ENCODE measurements around the gene BCOR.

Gene BCOR

GRCh38 chrX:40013266-40014195, 84.2 kb downstream of the BCOR start:
- peak; percentile 42 to 50 for DNase-seq

GRCh38 chrX:40012868-40013265, 84.9 kb downstream of the BCOR start:
- peak; percentile 30 to 31 for DNase-seq

DNA sequence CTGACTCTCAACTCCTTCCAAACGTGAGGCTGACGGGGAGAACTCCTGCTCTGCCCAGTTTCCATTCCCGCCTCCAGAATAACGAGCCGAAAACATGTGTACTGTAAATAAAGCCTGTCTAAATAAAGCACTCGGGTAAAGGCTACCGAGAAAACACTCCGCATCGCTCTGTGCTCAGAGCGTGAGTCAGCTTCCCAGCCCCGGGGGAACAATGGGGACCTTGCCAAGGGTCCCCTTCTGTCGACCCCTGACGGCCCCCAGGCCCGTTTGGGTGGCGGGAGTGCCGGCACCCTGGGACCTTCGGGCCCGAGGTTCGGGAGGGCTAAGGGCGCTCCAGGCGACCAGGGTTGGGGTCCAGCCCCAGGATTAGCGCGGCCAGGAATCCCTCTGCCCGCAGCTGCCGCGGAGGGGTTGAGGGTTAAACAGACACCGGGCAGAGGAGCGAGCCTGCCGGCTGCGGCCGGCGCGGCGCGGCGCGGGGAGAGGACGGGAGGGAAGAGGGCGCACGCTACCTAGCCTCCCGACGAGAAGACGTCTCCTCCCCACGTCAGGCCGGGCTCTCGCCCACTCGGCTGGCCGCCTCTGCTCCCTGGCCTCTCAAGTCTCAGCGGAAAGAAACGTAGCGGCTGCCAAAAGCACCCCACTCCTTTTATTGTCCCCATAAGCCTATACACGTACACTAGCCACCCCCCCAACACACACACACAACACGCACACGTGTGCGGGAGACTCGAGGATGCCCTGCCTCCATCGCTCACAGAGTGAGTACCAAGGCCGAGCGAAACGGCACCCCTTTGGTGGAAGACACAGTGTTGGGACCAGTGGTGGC, 85.5 kb downstream of the BCOR start:
- DNase-seq = peak; percentile 21 to 37

- DNase-seq = no peak
These were observed 86.3 kb downstream of the BCOR start for GRCh38 chrX:40011322-40012038.

DNA sequence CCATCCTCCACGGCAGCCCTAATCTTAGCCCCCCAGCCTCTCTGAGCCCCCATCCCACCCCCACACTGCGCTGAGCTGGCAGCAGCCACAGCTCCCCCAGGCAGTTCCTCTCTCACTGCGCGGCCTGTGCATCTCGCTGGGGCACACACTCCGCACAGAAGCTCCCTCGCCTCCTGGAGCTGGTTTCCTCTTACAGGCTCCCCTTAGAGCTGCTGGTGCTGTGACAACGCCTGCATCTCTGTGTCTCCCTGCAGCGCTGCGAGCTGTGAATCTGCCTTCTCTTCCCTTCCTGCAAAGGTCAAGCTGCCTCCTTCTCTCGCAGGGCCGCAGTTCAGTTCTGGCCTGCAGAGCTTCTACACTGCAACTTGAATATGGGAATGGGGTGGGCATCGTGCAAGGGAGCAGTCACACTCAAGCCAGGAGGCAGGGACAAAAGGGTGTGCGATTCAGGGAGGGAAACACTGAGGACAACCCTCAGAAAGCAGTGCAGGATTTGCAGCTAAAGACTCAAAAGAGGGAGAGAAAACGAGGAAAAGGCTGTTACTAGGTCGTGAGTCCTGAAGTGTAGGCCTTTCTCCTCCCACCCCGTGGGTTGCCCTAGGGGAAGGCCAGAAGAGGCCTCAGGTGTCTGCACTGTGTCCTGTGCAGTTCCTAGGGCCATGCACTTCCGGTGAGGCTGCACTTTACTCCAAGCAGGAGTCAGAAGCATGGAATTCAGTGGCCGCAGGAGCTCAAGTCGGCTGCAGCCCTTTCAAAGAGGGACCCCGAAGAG, 87.0 kb downstream of the BCOR start:
- no peak for DNase-seq

GRCh38 chrX:40009890-40010289, 87.9 kb downstream of the BCOR start:
- no peak for DNase-seq

GRCh38 chrX:40009462-40009851, 88.3 kb downstream of the BCOR start:
- DNase-seq = peak; percentile 9 to 13

GRCh38 chrX:40008791-40009461, 88.8 kb downstream of the BCOR start:
- DNase-seq = peak; percentile 53 to 57

- no peak for DNase-seq
These were observed 89.7 kb downstream of the BCOR start for GRCh38 chrX:40007756-40008705.

GRCh38 chrX:40007131-40007755, 90.5 kb downstream of the BCOR start:
- DNase-seq = no peak

- DNase-seq = peak; percentile 34 to 51
These were observed 91.4 kb downstream of the BCOR start for GRCh38 chrX:40006106-40007017.

DNA sequence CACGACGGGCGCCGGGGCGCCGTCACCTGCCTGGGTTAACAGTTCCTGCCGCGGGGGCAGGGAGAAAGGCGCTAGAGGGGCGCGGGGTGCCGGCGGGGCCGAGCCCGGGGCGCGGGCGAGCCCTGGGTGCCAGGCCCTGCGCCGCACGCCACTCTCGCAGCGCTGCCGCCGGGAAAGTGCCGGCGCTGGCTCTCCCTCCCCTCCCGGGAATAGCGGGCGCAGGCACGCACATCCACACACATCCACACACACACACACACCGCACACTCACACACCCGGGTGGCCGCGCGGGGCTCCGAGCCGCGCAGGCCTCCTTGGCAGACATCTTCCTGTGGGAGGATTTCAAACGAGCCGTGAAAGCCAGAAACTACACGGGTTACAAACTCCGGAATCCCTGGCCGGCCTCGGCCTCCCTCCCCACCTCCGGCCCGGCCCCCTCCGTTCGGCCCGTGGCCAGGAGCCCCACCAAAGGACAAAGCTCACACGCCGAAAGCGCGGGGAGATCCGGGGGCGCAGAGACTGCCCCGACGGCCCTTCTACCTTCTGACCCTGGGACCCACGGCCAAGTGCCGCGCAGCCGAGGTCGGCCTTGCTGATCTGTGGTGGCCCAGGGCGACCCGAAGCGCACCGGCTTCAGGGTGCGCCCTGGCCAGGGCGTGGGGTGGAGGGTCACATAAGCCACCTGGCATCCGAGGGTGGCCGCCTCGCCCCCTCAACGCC, 92.3 kb downstream of the BCOR start:
- no peak for DNase-seq

DNA sequence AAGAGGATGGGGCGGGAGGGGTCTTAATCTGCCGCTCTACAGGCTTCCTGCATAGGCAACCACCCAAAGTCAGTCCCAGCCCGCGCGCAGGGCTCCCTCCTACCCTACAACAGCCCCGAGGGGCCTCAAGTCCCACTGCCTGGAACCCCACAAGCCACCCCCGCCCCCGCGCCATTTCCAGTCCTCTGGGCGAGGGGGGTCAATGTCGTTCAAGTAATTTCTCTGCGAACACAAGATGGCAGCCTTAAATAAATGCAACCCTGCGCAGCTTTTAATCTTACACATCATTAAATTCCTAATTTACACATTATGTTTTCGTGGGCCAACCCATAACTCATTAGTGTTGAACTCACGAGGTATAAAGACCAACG, 92.9 kb downstream of the BCOR start:
- DNase-seq = no peak

DNA sequence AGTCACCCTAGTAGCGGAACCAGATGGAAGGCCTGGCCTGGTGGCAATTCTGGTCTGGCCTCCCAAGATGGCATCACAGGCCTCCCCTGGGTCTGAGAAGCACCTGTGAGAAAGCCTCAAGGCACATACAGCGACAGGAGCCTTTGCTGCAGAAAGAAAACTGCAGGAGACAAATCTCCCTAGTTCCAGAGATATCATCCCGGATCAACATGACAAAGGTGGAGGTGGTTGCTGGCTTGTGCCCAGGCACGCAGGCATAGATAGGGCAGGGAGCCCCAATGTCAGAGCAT, 93.6 kb downstream of the BCOR start:
- DNase-seq = no peak

DNA sequence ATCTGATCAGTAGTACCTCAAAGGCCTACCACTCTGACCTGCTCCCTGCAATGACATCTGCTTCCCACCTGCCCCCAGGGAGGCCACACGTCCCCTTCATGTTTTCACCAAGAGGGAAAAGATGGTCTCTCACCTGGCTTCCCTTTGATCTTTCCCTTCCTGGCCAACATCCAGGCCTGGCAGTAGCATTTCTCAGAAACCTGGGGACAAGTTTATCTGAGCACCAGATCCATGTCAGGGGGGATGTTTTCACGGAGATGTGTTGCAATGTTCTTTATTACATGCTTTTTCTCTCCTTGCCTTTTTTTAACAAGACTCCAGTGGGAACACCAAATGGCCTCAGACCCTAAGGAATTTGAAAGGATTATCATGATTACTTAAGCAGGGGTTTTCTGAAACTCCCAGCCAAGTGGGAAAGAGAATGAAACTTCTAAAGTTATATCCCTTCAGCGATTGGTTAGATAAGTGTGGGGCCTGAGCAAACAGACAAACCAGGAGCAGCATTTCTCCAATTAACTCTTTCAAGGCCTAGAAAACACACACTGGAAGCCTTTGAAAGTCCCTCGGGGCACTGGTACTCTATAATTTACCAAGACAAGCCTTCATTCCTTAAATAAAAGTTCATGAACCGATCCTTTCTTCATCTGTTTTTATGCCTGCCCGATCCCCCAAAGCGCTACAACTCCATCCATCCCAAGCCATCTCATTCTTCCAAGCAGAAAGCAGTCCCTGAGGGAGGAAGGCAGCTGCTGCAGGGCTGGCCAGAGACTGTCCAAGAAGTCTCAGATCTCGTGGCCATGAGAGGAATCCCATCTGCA, 94.1 kb downstream of the BCOR start:
- DNase-seq = no peak

DNA sequence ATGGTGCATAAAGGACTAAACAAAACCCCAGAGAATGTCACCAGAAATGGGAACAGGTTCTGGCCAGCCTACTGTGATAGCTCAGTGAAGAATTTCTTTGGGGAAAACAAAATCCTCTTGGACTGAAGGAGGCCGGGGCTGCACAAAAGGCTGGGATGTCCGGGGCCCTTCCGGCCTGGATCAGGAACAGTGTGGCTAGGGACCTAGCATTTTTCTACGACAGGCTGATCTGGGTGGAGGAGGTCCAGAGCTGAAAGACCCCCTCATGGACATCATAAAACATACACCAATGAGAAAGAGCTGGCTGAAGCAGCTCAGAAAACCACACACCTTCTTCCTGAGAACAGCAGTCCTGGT, 94.7 kb downstream of the BCOR start:
- DNase-seq = no peak

Measured in activated CD4-positive, alpha-beta T cell treated with anti-CD3 and anti-CD28 coated beads, Interleukin-2, amount 50 U/mL, for 48 hours (primary cell).